GM23338 (cell line): ENCODE results near the gene CANT1. TPM values are rescaled to one million over a fixed set of nuclear protein-coding genes. Genes with fewer than 3 reads are reported as not detected.

Experiments used
- ATAC-seq: fragments of 200-7000 bp; cut with Tn5 transposase; 3 replicates; pipeline ENCODE4 v1.9.1; 2020
- DNase-seq: peaks from one replicate; pipeline ENCODE4 v3.0.0-alpha.2; 2015; ENCODE audit warnings: low spot score
- H2AFZ ChIP-seq: fragments of 200-600 bp; sonication (generic); 2 replicates; pipeline ENCODE4 v1.8.0; 2016; ENCODE audit warnings: antibody characterized with exemption, mild to moderate bottlenecking, moderate library complexity
- H3F3A ChIP-seq: fragments of 200-600 bp; sonication (generic); replicated peaks from 2 replicates; pipeline ENCODE4 v1.8.0; 2017; ENCODE audit warnings: antibody characterized with exemption, mixed run types, low read depth
- H3K27ac ChIP-seq: fragments of 200-600 bp; sonication (generic); 2 replicates; pipeline ENCODE4 v1.6.1; 2016; ENCODE audit warnings: low read depth
- H3K27me3 ChIP-seq: fragments of 200-600 bp; sonication (generic); 2 replicates; pipeline ENCODE4 v1.8.0; 2016; ENCODE audit warnings: mild to moderate bottlenecking, mixed run types, moderate library complexity; ENCODE audit not compliant: insufficient read depth
- H3K36me3 ChIP-seq: fragments of 200-600 bp; sonication (generic); 2 replicates; pipeline ENCODE4 v1.8.0; 2016; ENCODE audit warnings: mild to moderate bottlenecking; ENCODE audit not compliant: insufficient read depth
- H3K4me1 ChIP-seq: fragments of 200-600 bp; sonication (generic); 2 replicates; pipeline ENCODE4 v1.8.0; 2016; ENCODE audit warnings: mild to moderate bottlenecking, moderate library complexity; ENCODE audit not compliant: insufficient read depth
- H3K4me2 ChIP-seq: fragments of 200-600 bp; sonication (generic); 2 replicates; pipeline ENCODE4 v1.7.1; 2017; ENCODE audit warnings: mixed run types
- H3K4me3 ChIP-seq: fragments of 200-600 bp; sonication (generic); 2 replicates; pipeline ENCODE4 v1.6.1; 2016; ENCODE audit warnings: mixed run types
- H3K79me2 ChIP-seq: fragments of 200-600 bp; sonication (generic); replicated peaks from 2 replicates; pipeline ENCODE4 v1.8.0; 2017; ENCODE audit warnings: mild to moderate bottlenecking; ENCODE audit not compliant: insufficient read depth
- H3K9me2 ChIP-seq: fragments of 200-600 bp; sonication (generic); 2 replicates; pipeline ENCODE4 v1.8.0; 2017; ENCODE audit not compliant: insufficient read depth
- H4K20me1 ChIP-seq: fragments of 200-600 bp; sonication (generic); replicated peaks from 2 replicates; pipeline ENCODE4 v1.8.0; 2017; ENCODE audit warnings: mild to moderate bottlenecking; ENCODE audit not compliant: insufficient read depth
- H3K27ac Mint-ChIP-seq: 2 replicates; pipeline ENCODE4 v1.8.0; 2020; ENCODE audit warnings: inconsistent platforms, mild to moderate bottlenecking, moderate library complexity, mixed read lengths
- H3K27me3 Mint-ChIP-seq: 3 replicates; pipeline ENCODE4 v1.8.0; 2022; ENCODE audit warnings: low read depth, mild to moderate bottlenecking, moderate library complexity, mixed read lengths, inconsistent platforms; ENCODE audit not compliant: insufficient read depth, poor library complexity
- H3K36me3 Mint-ChIP-seq: 3 replicates; pipeline ENCODE4 v1.8.0; 2021; ENCODE audit warnings: low read depth, mild to moderate bottlenecking, inconsistent platforms, moderate library complexity, mixed read lengths
- H3K4me1 Mint-ChIP-seq: 3 replicates; pipeline ENCODE4 v1.8.0; 2020; ENCODE audit warnings: mild to moderate bottlenecking, inconsistent platforms, mixed read lengths
- H3K4me3 Mint-ChIP-seq: 3 replicates; pipeline ENCODE4 v1.8.0; 2021; ENCODE audit warnings: moderate library complexity, mild to moderate bottlenecking, inconsistent platforms, mixed read lengths
- H3K9me3 Mint-ChIP-seq: 3 replicates; pipeline ENCODE4 v1.8.0; 2020; ENCODE audit warnings: moderate library complexity, mild to moderate bottlenecking, inconsistent platforms, mixed read lengths
- CTCF ChIP-seq, 2 experiments: fragments of 200-600 bp in 1 of 2; sonication (generic) in 1 of 2; conservative IDR thresholded peaks; 2 replicates each; pipeline versions ENCODE4 v1.5.1 to v1.6.1; 2016 to 2017; ENCODE audit warnings: antibody characterized with exemption in 2 of 2, low read depth in 2 of 2, mild to moderate bottlenecking in 2 of 2, moderate library complexity in 1 of 2
- NANOG ChIP-seq: IDR thresholded peaks from 2 replicates; pipeline ENCODE4 v1.6.1; 2016; ENCODE audit warnings: antibody characterized with exemption, borderline replicate concordance
- POLR2AphosphoS5 ChIP-seq: IDR thresholded peaks from 2 replicates; pipeline ENCODE4 v1.6.1; 2016; ENCODE audit warnings: antibody characterized with exemption, low read depth
- REST ChIP-seq: IDR thresholded peaks from one replicate; pipeline ENCODE4 v1.6.1; 2018; ENCODE audit warnings: antibody characterized with exemption; ENCODE audit not compliant: unreplicated experiment
- STAT1 ChIP-seq: IDR thresholded peaks from one replicate; pipeline ENCODE4 v1.6.1; 2016; ENCODE audit warnings: antibody characterized with exemption; ENCODE audit not compliant: unreplicated experiment
- ZNF114 ChIP-seq: fragments of 250-450 bp; sonication (Bioruptor Pico); IDR thresholded peaks from 2 replicates; pipeline ENCODE4 v1.5.0; 2020; ENCODE audit warnings: mild to moderate bottlenecking, moderate library complexity
- ZNF331 ChIP-seq: fragments of 250-450 bp; sonication (Bioruptor Pico); IDR thresholded peaks from 2 replicates; pipeline ENCODE4 v1.5.0; 2020; ENCODE audit warnings: low read depth, mild to moderate bottlenecking, moderate library complexity
- polyA plus RNA-seq: library from polyadenylated mRNA; unstranded; fragments of >200 nt; fragmentation: Nextera tagmentation; extraction: Ambion mirVana; gene quantifications from 2 replicates; pipeline ENCODE4 v1.2.1, GENCODE V29; 2016
- total RNA-seq: library from RNA; depleted of rRNA; stranded (reverse); fragments of >200 nt; shearing (Covaris generic); gene quantifications from 2 replicates; pipeline ENCODE4 v1.2.3, GENCODE V29; 2014
- TF ChIP-seq, protein P1 (sequence below): fragments of 250-450 bp; sonication (Bioruptor Pico); IDR thresholded peaks from 2 replicates; pipeline ENCODE4 v1.5.0; 2020; ENCODE audit warnings: mild to moderate bottlenecking, moderate library complexity

Gene CANT1
- total and polyA plus RNA-seq, 2 experiments from 2014 or later = 5.9 to 38.8 TPM

- no peak overlapping the region for H3K4me3 ChIP-seq
- no peak overlapping the region for H3K27ac ChIP-seq
- ATAC-seq = peak; percentile 96
- no peaks in the 10 kb centered on the region for H3F3A ChIP-seq
- no peaks in the 10 kb centered on the region for H3K4me1 ChIP-seq
- H3K9me2 ChIP-seq = no peaks in the 10 kb centered on the region
- Mint-ChIP-seq H3K27ac (no peak overlapping the region), H3K36me3 (peaks cover 41% of the 10 kb centered on the region), H3K9me3 (no peaks in the 10 kb centered on the region), H3K4me1 (no peaks in the 10 kb centered on the region), H3K4me3 (no peak overlapping the region; the same call in 2 of the 3 replicates), H3K27me3 (peaks cover 17% of the 10 kb centered on the region)
- no peak overlapping the region for H3K4me2 ChIP-seq
- DNase-seq = peak; percentile 90
- peaks cover 3% of the 10 kb centered on the region; the same call in 1 of the 2 replicates for H4K20me1 ChIP-seq
- TF ChIP-seq ZNF114 (CRISPR knock-in tag) (no peak), CTCF (conservative IDR thresholded peaks at IDR 0.05; ENCODE audit: low read depth in 2 of 2) (peak; percentile 84 to 85)
- 0 out of 2 replicates have a peak, but pooled peaks cover 3% of the 10 kb centered on the region for H3K36me3 ChIP-seq
- no peak overlapping the region for H2AFZ ChIP-seq
- H3K79me2 ChIP-seq = no peaks in the 10 kb centered on the region
- H3K27me3 ChIP-seq = no peaks in the 10 kb centered on the region
Observed at GRCh38 chr17:78993241-78993956, 16.2 kb downstream of the CANT1 start.

DNA sequence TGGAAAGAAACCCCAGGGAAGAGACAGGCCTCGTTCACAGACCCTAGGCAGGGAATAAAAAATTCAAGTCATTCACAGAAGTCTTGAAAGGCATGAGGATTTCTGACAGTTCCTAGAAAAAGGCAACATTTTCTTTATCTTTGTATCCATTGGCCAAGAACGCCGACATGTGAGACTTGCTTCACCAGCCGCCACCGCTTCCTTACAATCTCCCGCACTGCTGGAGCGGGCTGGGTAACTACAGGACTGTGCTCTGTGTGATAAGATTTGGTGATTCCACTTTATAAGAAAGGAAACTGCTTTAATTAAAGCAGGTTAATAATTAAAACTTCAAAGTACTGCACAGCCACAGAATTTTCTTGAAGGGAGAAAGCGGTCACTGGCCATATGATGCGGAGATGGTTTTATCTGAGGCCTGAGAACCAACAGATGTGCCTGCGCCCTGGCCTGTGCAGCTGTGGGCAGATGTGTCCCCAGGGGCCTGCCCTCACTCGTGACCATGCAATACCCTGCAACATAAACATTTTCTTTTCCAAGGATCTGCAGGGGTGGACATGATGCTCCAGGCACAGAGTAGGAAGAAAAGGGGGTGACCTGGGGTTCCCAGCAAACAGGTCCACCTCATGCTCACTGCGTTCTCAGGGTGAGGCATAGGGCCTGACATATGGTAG is 16.9 kb downstream of the CANT1 start:
- H3F3A ChIP-seq = no peaks in the 10 kb centered on the region
- no peak overlapping the region for H2AFZ ChIP-seq
- H3K27ac Mint-ChIP-seq = no peak overlapping the region
- no peaks in the 10 kb centered on the region for H3K9me2 ChIP-seq
- no peak overlapping the region; the same call in 2 of the 3 replicates for H3K4me3 Mint-ChIP-seq
- 0 out of 2 replicates have a peak, but pooled peaks cover 3% of the 10 kb centered on the region for H3K36me3 ChIP-seq
- no peak overlapping the region for H3K4me3 ChIP-seq
- H3K36me3 Mint-ChIP-seq = peaks cover 37% of the 10 kb centered on the region
- no peak overlapping the region for H3K27ac ChIP-seq
- H4K20me1 ChIP-seq = peaks cover 3% of the 10 kb centered on the region; the same call in 1 of the 2 replicates
- DNase-seq (no peak), ATAC-seq (no peak)
- H3K4me1 ChIP-seq = no peaks in the 10 kb centered on the region
- H3K27me3 Mint-ChIP-seq = peaks cover 15% of the 10 kb centered on the region
- no peak overlapping the region for H3K4me2 ChIP-seq
- H3K27me3 ChIP-seq = no peaks in the 10 kb centered on the region
- H3K79me2 ChIP-seq = no peaks in the 10 kb centered on the region
- no peaks in the 10 kb centered on the region for H3K4me1 Mint-ChIP-seq
- H3K9me3 Mint-ChIP-seq = no peaks in the 10 kb centered on the region
- TF ChIP-seq, protein P1, sequence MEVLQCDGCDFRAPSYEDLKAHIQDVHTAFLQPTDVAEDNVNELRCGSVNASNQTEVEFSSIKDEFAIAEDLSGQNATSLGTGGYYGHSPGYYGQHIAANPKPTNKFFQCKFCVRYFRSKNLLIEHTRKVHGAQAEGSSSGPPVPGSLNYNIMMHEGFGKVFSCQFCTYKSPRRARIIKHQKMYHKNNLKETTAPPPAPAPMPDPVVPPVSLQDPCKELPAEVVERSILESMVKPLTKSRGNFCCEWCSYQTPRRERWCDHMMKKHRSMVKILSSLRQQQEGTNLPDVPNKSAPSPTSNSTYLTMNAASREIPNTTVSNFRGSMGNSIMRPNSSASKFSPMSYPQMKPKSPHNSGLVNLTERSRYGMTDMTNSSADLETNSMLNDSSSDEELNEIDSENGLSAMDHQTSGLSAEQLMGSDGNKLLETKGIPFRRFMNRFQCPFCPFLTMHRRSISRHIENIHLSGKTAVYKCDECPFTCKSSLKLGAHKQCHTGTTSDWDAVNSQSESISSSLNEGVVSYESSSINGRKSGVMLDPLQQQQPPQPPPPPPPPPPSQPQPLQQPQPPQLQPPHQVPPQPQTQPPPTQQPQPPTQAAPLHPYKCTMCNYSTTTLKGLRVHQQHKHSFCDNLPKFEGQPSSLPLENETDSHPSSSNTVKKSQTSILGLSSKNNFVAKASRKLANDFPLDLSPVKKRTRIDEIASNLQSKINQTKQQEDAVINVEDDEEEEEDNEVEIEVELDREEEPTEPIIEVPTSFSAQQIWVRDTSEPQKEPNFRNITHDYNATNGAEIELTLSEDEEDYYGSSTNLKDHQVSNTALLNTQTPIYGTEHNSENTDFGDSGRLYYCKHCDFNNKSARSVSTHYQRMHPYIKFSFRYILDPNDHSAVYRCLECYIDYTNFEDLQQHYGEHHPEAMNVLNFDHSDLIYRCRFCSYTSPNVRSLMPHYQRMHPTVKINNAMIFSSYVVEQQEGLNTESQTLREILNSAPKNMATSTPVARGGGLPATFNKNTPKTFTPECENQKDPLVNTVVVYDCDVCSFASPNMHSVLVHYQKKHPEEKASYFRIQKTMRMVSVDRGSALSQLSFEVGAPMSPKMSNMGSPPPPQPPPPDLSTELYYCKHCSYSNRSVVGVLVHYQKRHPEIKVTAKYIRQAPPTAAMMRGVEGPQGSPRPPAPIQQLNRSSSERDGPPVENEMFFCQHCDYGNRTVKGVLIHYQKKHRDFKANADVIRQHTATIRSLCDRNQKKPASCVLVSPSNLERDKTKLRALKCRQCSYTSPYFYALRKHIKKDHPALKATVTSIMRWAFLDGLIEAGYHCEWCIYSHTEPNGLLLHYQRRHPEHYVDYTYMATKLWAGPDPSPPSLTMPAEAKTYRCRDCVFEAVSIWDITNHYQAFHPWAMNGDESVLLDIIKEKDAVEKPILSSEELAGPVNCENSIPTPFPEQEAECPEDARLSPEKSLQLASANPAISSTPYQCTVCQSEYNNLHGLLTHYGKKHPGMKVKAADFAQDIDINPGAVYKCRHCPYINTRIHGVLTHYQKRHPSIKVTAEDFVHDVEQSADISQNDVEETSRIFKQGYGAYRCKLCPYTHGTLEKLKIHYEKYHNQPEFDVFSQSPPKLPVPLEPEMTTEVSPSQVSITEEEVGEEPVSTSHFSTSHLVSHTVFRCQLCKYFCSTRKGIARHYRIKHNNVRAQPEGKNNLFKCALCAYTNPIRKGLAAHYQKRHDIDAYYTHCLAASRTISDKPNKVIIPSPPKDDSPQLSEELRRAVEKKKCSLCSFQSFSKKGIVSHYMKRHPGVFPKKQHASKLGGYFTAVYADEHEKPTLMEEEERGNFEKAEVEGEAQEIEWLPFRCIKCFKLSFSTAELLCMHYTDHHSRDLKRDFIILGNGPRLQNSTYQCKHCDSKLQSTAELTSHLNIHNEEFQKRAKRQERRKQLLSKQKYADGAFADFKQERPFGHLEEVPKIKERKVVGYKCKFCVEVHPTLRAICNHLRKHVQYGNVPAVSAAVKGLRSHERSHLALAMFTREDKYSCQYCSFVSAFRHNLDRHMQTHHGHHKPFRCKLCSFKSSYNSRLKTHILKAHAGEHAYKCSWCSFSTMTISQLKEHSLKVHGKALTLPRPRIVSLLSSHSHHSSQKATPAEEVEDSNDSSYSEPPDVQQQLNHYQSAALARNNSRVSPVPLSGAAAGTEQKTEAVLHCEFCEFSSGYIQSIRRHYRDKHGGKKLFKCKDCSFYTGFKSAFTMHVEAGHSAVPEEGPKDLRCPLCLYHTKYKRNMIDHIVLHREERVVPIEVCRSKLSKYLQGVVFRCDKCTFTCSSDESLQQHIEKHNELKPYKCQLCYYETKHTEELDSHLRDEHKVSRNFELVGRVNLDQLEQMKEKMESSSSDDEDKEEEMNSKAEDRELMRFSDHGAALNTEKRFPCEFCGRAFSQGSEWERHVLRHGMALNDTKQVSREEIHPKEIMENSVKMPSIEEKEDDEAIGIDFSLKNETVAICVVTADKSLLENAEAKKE (CRISPR knock-in tag) = no peak
- TF ChIP-seq NANOG (no peak), ZNF331 (CRISPR knock-in tag) (no peak), POLR2AphosphoS5 (no peak), REST (no peak), ZNF114 (CRISPR knock-in tag) (no peak), STAT1 (no peak)
